AG09319 (cell line): ENCODE measurements around the gene PALLD.

ENCODE experiments used
- DNase-seq: peaks from one replicate; pipeline ENCODE4 v3.0.0-alpha.2; 2010; ENCODE audit warnings: low read depth; ENCODE audit errors: extremely low read depth
- TF ChIP-seq, protein P1 (sequence below): IDR thresholded peaks from 2 replicates; pipeline ENCODE4 v1.5.1; 2011; ENCODE audit warnings: low read depth, mild to moderate bottlenecking, inconsistent platforms, low read length, moderate library complexity

PALLD gene

DNA sequence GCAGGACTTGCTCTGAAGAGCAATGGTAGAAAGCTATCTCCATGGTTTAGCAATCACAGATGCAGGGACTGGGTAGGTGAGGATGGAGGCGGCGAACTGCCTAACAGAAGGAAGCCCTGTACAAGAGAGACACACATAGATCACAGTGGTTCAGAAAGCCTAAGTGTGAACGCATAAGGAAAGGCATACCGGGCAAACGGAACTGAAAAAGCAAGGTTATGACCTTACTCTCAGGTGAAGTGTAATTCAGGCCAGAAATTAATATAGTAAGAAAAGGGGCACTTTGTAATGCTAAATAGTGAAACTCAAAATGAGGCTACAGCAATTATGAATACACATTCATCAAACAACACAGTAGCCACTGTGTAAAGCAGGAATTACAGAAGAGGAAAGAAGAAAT lies 126.6 kb downstream of the PALLD start:
- no peak for DNase-seq
- TF ChIP-seq, protein P1, sequence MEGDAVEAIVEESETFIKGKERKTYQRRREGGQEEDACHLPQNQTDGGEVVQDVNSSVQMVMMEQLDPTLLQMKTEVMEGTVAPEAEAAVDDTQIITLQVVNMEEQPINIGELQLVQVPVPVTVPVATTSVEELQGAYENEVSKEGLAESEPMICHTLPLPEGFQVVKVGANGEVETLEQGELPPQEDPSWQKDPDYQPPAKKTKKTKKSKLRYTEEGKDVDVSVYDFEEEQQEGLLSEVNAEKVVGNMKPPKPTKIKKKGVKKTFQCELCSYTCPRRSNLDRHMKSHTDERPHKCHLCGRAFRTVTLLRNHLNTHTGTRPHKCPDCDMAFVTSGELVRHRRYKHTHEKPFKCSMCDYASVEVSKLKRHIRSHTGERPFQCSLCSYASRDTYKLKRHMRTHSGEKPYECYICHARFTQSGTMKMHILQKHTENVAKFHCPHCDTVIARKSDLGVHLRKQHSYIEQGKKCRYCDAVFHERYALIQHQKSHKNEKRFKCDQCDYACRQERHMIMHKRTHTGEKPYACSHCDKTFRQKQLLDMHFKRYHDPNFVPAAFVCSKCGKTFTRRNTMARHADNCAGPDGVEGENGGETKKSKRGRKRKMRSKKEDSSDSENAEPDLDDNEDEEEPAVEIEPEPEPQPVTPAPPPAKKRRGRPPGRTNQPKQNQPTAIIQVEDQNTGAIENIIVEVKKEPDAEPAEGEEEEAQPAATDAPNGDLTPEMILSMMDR: no peak

DNA sequence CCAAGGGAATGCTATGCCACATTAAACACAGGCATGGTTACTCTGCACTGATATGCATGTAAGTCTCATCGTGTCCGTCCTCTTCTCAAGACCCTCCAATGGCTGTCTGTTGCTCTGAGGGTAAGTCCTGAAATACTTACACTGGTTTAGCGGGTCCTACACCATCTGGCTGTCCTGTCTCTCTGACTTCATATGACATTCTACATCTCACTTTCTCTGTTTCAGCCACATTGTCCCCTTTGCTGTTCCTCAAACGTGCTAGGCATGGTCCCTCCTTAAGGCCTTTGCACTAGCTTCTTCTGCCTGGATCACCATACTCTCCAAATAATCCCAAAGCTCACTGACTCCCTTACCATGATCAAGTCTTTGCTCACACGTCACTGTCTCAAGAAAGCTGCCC lies 131.4 kb downstream of the PALLD start:
- TF ChIP-seq, protein P1: no peak
- DNase-seq: no peak

DNA sequence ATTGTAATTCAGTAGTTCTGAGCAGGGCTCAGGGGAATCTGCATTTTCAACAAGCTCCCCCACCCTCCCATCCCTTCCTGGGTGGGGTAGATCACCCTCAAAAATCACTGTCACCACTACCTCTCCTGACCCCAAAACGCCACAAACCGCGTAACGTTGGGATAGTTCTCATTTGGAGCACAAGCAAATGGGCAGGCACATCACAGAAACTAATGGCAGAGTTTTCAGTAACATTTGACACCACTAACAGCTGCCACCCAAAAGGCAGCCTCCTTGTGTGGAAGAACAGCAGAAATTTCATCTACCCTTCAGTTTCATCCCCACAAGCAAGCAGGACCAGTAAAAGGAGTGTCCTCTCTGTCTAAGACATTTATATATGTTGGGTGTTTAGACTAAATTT lies 132.7 kb downstream of the PALLD start:
- TF ChIP-seq, protein P1: no peak
- DNase-seq: no peak

DNA sequence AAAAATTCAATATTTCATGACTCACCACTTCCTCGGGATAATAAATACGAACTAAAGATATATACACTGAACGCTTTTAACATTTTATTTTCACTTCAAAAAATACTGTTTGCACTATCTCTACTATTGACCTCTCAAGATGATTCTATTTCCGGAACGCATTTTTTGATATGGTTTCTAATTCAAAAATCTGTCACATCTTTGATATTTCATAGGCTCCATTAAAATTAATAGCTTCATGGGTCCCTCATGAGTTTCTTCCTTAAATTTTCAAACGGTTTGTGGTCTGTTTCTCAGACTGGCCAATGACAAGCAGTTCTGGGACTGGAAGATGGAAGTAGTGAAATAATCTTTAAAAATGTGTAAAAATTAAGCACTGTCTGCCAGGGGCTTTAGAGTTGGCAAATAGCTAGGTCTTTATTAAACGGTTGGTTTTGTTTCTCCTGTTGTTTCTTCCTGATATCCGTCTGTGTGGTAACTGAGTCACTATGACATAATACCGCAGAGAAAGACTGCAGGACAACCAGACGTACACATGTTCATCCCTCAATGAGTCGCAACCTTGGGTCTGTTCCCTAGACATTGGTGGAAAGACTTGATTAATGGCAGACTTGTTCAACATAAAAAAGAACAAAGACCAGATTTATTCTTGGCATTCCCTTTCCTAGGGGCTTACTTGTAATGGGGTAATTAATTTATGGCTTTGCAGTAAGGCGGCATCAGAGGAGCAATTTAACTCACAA lies 133.8 kb downstream of the PALLD start:
- TF ChIP-seq, protein P1: no peak
- no peak for DNase-seq

DNA sequence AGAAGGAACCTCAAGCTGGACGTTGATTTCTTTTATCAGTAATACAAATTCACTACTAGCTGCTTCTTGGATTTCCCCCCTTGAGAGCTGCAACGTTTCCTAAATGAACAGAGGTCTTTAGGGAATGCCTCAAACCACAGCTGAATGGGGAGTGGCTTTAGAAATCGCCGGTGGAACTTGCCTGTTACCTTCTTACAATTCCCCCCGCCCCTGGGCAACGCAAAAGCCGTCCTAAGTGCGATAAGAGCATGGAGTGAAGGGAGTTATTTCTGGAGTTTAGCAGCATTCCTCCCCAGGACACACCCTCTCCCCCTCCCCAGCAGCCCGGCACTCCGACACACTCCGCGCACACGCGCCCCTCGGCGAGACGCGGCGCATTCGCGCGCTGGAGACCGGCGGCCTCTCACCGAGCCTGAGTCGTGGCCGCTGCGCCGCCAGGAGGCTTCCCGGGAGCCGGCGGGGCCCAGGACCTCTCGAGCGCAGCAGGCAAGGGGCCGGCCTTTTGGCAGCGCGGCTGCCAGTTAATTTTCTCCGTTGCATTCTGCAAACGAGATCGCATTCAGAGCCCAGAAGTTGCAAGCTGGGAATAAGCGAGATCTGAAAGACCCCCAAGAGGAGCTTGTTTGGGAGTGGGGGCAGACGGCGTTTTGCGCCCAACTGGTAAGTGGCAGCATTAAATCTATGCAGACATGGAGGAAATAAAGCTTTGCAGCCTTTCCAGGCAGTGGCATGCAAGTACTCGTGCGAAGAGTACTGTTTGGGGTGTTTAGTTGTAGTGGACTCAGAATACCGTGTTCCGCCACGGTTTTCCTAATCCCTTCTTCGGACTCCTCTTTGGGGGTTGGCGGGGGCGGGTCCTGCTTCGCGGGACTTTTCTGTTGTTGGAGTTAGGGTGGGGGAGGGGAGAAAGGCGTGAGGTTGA lies 134.7 kb downstream of the PALLD start:
- TF ChIP-seq, protein P1: peak; percentile 38
- no peak for DNase-seq

DNA sequence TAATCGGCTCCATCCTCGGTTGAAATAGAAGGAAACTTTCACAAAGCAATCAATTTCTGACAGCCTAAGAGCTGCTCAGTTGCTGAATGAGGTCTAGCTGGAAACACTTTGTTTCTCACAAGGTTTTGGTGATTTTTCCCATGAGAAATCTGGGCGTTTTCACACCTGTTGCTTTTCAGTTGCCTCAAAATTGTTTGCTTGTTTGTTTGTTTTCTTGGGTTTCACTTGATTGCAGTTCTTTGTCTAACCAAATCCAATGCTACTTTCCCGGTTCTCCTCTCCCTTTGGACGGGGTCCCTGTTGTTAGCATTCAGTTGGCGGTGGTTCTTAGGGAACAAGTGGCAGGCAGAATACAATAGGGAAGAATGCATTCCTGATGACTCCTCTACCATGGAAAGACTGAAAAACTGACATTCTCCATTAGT lies 135.5 kb downstream of the PALLD start:
- no peak for DNase-seq
- TF ChIP-seq, protein P1: no peak

DNA sequence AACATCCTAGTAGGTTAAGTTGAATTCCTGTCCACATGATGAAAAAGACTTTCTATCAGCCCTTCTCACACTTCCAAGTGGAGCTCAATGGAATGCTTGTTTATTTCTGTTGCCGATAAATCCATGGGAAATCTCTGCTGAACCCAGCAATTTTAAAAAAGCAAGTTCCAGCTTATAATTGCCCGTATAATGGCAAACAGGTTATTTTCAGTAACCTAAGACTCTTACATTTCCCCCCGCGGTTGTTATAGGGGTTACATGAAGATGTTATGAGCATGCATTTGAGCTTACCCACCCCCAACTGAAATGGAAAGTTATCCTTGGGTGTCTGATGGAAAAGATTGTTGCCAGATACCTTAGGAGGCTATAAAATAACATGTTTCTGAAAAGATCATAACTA lies 136.2 kb downstream of the PALLD start:
- TF ChIP-seq, protein P1: no peak
- DNase-seq: no peak
